NB4 (cell line): ENCODE results near the gene EPHB1.

ENCODE experiments used
- MYC ChIP-seq: IDR thresholded peaks from 2 replicates; pipeline ENCODE4 v1.6.1; 2011; ENCODE audit warnings: low read depth, low read length
- POLR2A ChIP-seq: IDR thresholded peaks from 2 replicates; pipeline ENCODE4 v1.6.1; 2011; ENCODE audit warnings: mild to moderate bottlenecking; ENCODE audit not compliant: insufficient read length; ENCODE audit errors: extremely low read depth
- TF ChIP-seq, protein P1 (sequence below): IDR thresholded peaks from one replicate; pipeline ENCODE4 v1.5.1; 2012; ENCODE audit warnings: low read depth, low read length
- TF ChIP-seq, protein P2 (sequence below): IDR thresholded peaks from 2 replicates; pipeline ENCODE4 v1.6.1; 2011; ENCODE audit warnings: low read depth, low read length

DNA sequence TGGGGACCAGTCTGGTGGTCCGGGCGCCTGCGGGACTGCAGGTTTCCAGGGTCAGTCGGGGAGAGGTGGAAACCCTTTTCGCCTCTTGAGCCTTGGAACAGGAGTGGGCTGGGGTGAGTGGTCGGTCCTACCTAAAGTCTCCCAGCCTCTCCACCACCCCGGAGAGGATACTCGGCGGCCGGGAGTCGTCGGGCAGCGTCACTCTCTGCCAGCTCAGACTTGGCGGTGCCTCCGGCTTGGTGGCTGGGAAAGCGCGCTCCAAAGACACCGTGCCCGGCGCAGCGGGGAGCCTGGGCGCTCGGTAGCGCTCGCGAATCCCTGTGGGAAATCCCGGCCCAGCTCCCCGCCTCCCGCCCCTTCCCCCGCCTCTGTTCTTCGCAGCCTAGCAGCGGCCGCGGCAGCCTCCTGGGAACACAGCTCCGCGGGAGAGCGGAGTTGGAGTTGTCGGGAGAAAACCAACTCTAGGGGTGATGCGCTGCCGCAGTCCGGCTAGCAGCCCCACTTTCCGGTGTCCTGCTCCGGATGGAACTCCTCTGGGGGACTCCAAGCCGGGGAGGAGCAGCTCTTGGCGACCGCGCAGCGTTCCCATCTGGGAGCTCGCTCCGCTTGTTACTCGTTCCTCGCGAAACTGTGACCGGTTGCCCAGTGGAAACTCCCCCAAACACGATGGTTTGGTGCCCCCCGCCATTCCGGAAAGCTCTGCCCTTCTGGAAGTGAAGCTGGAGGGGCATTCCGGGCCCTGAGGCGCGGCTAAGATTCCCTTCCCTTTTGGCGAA is 1.4 kb downstream of the EPHB1 start:
- TF ChIP-seq POLR2A (no peak), MYC (no peak)
- TF ChIP-seq, protein P1, sequence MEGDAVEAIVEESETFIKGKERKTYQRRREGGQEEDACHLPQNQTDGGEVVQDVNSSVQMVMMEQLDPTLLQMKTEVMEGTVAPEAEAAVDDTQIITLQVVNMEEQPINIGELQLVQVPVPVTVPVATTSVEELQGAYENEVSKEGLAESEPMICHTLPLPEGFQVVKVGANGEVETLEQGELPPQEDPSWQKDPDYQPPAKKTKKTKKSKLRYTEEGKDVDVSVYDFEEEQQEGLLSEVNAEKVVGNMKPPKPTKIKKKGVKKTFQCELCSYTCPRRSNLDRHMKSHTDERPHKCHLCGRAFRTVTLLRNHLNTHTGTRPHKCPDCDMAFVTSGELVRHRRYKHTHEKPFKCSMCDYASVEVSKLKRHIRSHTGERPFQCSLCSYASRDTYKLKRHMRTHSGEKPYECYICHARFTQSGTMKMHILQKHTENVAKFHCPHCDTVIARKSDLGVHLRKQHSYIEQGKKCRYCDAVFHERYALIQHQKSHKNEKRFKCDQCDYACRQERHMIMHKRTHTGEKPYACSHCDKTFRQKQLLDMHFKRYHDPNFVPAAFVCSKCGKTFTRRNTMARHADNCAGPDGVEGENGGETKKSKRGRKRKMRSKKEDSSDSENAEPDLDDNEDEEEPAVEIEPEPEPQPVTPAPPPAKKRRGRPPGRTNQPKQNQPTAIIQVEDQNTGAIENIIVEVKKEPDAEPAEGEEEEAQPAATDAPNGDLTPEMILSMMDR: no peak
- TF ChIP-seq, protein P2, sequence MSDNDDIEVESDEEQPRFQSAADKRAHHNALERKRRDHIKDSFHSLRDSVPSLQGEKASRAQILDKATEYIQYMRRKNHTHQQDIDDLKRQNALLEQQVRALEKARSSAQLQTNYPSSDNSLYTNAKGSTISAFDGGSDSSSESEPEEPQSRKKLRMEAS: no peak
